Measurements from ENCODE around the gene TMEM254. TPM values are rescaled to one million over a fixed set of nuclear protein-coding genes. Genes with fewer than 3 reads are reported as not detected.
A peak's percentile ranks its signal among the peaks of the same experiment; 100 is the strongest.

The TMEM254 gene
- total RNA-seq, 1 donor from 2014 or later, result 23.9 TPM

GRCh38 chr10:80046629-80047441 is 31.6 kb upstream of the TMEM254 start:
- TF ChIP-seq CTCF (IDR thresholded peaks at IDR 0.05; ENCODE audit: insufficient read depth, low read length, poor library complexity, severe bottlenecking), result peak; percentile 96

GRCh38 chr10:80050752-80051151 is 27.7 kb upstream of the TMEM254 start:
- DNase-seq (ENCODE audit: low read depth), result no peak
- peaks cover 2% of the 10 kb centered on the region for H3K27me3 ChIP-seq (ENCODE audit: control insufficient read depth, insufficient read depth, low read length)
- TF ChIP-seq CTCF (IDR thresholded peaks at IDR 0.05; ENCODE audit: insufficient read depth, low read length, poor library complexity, severe bottlenecking), result no peak
- no peaks in the 10 kb centered on the region for H3K36me3 ChIP-seq (ENCODE audit: control insufficient read depth, insufficient read depth, low read length)
- H3K4me3 ChIP-seq (ENCODE audit: low read depth, low read length), result no peak overlapping the region

More at GRCh38 chr10:80046629-80047441, 31.6 kb upstream of the TMEM254 start:
- H3K27me3 ChIP-seq (ENCODE audit: control insufficient read depth, insufficient read depth, low read length), result peaks cover 2% of the 10 kb centered on the region
- H3K4me3 ChIP-seq (ENCODE audit: low read depth, low read length), result no peak overlapping the region
- no peaks in the 10 kb centered on the region for H3K36me3 ChIP-seq (ENCODE audit: control insufficient read depth, insufficient read depth, low read length)
- peak; percentile 12 for DNase-seq (ENCODE audit: low read depth)

GRCh38 chr10:80051993-80052392 is 26.5 kb upstream of the TMEM254 start:
- no peak overlapping the region for H3K4me3 ChIP-seq (ENCODE audit: low read depth, low read length)
- peaks cover 2% of the 10 kb centered on the region for H3K27me3 ChIP-seq (ENCODE audit: control insufficient read depth, insufficient read depth, low read length)
- DNase-seq (ENCODE audit: low read depth), result no peak
- H3K36me3 ChIP-seq (ENCODE audit: control insufficient read depth, insufficient read depth, low read length), result no peaks in the 10 kb centered on the region
- no peak for TF ChIP-seq CTCF (IDR thresholded peaks at IDR 0.05; ENCODE audit: insufficient read depth, low read length, poor library complexity, severe bottlenecking)

- Histone ChIP-seq H3K27me3 (ENCODE audit: control insufficient read depth, insufficient read depth, low read length) (no peaks in the 10 kb centered on the region), H3K36me3 (ENCODE audit: control insufficient read depth, insufficient read depth, low read length) (no peaks in the 10 kb centered on the region), H3K4me3 (ENCODE audit: low read depth, low read length) (no peak overlapping the region)
- no peak for TF ChIP-seq CTCF (IDR thresholded peaks at IDR 0.05; ENCODE audit: insufficient read depth, low read length, poor library complexity, severe bottlenecking)
- DNase-seq (ENCODE audit: low read depth), result no peak
Measured at GRCh38 chr10:80055760-80056159, 22.7 kb upstream of the TMEM254 start.

- no peaks in the 10 kb centered on the region for H3K36me3 ChIP-seq (ENCODE audit: control insufficient read depth, insufficient read depth, low read length)
- H3K27me3 ChIP-seq (ENCODE audit: control insufficient read depth, insufficient read depth, low read length), result no peaks in the 10 kb centered on the region
- no peak for TF ChIP-seq CTCF (IDR thresholded peaks at IDR 0.05; ENCODE audit: insufficient read depth, low read length, poor library complexity, severe bottlenecking)
- H3K4me3 ChIP-seq (ENCODE audit: low read depth, low read length), result no peak overlapping the region
- no peak for DNase-seq (ENCODE audit: low read depth)
Measured at GRCh38 chr10:80057171-80057570, 21.3 kb upstream of the TMEM254 start.

Measured in kidney epithelial cell (primary cell).